Stimulated activated CD4-positive, alpha-beta T cell treated with anti-CD3 and anti-CD28 coated beads, Interleukin-2, amount 100 ng/mL, for 24 hours (primary cell): ENCODE data around the gene STAT1.
"Not testable (repeated sequence)": the region's sequence is repeated elsewhere in the genome, so short reads cannot be mapped to it uniquely, and the experiment has no call there.

Experiments used
- DNase-seq, 2 donors: peaks; one replicate each; pipeline ENCODE4 v3.0.0-alpha.2; 2020

Gene STAT1

GRCh38 chr2:190979906-190980629, 33.9 kb downstream of the STAT1 start:
- DNase-seq: no peak

- DNase-seq: no peak
These were observed 35.5 kb downstream of the STAT1 start for GRCh38 chr2:190978389-190979053.

- DNase-seq: no peak
These were observed 36.5 kb downstream of the STAT1 start for GRCh38 chr2:190977505-190977904.

GRCh38 chr2:190976521-190976920, 37.5 kb downstream of the STAT1 start:
- DNase-seq: no peak

- no peak for DNase-seq
These were observed 39.2 kb downstream of the STAT1 start for GRCh38 chr2:190974629-190975361.

- no peak for DNase-seq
These were observed 40.0 kb downstream of the STAT1 start for GRCh38 chr2:190973726-190974628.

GRCh38 chr2:190973262-190973661, 40.7 kb downstream of the STAT1 start:
- DNase-seq: no peak

- DNase-seq: no peak
These were observed 41.1 kb downstream of the STAT1 start for GRCh38 chr2:190972846-190973245.

- no peak for DNase-seq
These were observed 41.8 kb downstream of the STAT1 start for GRCh38 chr2:190972213-190972612.

- no peak for DNase-seq
These were observed 43.0 kb downstream of the STAT1 start for GRCh38 chr2:190970873-190971506.

- DNase-seq: no peak
These were observed 43.8 kb downstream of the STAT1 start for GRCh38 chr2:190970160-190970559.

GRCh38 chr2:190968522-190968921, 45.4 kb downstream of the STAT1 start:
- no peak for DNase-seq

GRCh38 chr2:190965580-190966222, 48.3 kb downstream of the STAT1 start:
- DNase-seq: no peak

- DNase-seq: no peak
These were observed 49.7 kb downstream of the STAT1 start for GRCh38 chr2:190964170-190964795.

- no peak for DNase-seq
These were observed 50.9 kb downstream of the STAT1 start for GRCh38 chr2:190963088-190963487.

GRCh38 chr2:190961918-190962487, 52.0 kb downstream of the STAT1 start:
- DNase-seq: no peak

- DNase-seq: not testable (repeated sequence)
These were observed 52.9 kb downstream of the STAT1 start for GRCh38 chr2:190961117-190961516.

GRCh38 chr2:190959911-190960788, 53.8 kb downstream of the STAT1 start:
- no peak for DNase-seq

GRCh38 chr2:190953257-190953656, 60.7 kb downstream of the STAT1 start:
- no peak for DNase-seq

GRCh38 chr2:190950566-190950991, 63.4 kb downstream of the STAT1 start:
- DNase-seq: no peak
